ENCODE measurements around the gene TPBGL. TPM values are rescaled to one million over a fixed set of nuclear protein-coding genes. Genes with fewer than 3 reads are reported as not detected.

Gene TPBGL
- polyA plus RNA-seq, 1 experiment, result not detected

DNA sequence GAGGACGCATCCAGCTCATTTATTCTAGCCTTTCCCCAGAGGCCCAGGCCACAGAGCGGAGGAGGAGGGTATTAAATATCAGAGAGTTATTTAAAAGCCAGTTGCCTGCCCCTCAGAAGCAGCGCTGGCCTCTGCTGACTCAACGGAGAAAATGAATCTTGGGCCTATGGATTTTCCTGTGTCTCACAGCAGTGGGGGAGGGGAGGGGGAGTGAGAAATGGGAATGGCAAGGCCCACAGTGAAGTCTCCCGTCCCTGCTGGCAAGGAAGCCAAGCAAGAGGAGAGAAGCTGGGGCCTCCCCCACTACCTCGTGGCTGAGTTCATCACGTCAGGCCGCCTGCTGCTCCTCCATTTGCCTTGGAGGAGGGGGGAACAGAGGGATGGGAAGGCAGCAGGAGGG lies 4.5 kb upstream of the TPBGL start:
- ChIA-PET CTCF (interaction anchor here (1.9 to 2.1 kb wide), 2 partner anchors 12 to 31 kb away, joined by 7 read pairs; no protein-coding TSS in a partner anchor), POLR2A (no interaction called here)
- TF ChIP-seq, protein P1, sequence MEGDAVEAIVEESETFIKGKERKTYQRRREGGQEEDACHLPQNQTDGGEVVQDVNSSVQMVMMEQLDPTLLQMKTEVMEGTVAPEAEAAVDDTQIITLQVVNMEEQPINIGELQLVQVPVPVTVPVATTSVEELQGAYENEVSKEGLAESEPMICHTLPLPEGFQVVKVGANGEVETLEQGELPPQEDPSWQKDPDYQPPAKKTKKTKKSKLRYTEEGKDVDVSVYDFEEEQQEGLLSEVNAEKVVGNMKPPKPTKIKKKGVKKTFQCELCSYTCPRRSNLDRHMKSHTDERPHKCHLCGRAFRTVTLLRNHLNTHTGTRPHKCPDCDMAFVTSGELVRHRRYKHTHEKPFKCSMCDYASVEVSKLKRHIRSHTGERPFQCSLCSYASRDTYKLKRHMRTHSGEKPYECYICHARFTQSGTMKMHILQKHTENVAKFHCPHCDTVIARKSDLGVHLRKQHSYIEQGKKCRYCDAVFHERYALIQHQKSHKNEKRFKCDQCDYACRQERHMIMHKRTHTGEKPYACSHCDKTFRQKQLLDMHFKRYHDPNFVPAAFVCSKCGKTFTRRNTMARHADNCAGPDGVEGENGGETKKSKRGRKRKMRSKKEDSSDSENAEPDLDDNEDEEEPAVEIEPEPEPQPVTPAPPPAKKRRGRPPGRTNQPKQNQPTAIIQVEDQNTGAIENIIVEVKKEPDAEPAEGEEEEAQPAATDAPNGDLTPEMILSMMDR (IDR thresholded peaks at IDR 0.05; ENCODE audit: insufficient read depth, low read depth, low read length), result no peak
- Histone ChIP-seq H3K36me3 (ENCODE audit: control insufficient read depth, insufficient read depth, low read length) (no peaks in the 10 kb centered on the region), H3K27me3 (ENCODE audit: control insufficient read depth, insufficient read depth, low read length) (peaks cover 20% of the 10 kb centered on the region), H3K4me3 (ENCODE audit: low read depth, low read length) (no peak overlapping the region)
- DNase-seq (ENCODE audit: low read depth), result no peak

DNA sequence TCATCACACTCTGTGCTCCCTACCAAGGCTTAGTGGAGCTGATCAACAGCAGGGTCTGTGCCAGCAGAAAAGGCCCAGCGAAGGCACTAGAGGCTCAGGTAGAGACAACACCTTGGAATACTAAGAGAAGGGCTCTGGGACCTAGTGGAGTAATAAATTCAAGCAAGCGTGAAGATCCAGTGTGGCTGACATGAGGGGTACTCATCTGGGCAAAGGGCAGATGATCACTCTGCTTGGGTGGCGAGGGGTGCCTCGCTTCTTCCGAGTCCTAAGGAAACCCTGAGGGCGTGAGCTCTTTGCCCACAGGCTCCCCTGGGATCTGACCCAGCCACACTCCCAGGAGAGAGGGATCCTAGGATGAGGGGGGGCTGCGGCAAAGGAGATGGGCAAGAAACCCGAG lies 3.5 kb upstream of the TPBGL start:
- Histone ChIP-seq H3K27me3 (ENCODE audit: control insufficient read depth, insufficient read depth, low read length) (peaks cover 20% of the 10 kb centered on the region), H3K36me3 (ENCODE audit: control insufficient read depth, insufficient read depth, low read length) (no peaks in the 10 kb centered on the region), H3K4me3 (ENCODE audit: low read depth, low read length) (no peak overlapping the region)
- TF ChIP-seq, protein P1 (IDR thresholded peaks at IDR 0.05; ENCODE audit: insufficient read depth, low read depth, low read length), result no peak
- no peak for DNase-seq (ENCODE audit: low read depth)
- ChIA-PET CTCF (interaction anchor here (1.1 to 7.0 kb wide), 3 partner anchors 13 to 32 kb away, joined by 4 to 62 read pairs (median 7); no protein-coding TSS in a partner anchor), POLR2A (no interaction called here)

DNA sequence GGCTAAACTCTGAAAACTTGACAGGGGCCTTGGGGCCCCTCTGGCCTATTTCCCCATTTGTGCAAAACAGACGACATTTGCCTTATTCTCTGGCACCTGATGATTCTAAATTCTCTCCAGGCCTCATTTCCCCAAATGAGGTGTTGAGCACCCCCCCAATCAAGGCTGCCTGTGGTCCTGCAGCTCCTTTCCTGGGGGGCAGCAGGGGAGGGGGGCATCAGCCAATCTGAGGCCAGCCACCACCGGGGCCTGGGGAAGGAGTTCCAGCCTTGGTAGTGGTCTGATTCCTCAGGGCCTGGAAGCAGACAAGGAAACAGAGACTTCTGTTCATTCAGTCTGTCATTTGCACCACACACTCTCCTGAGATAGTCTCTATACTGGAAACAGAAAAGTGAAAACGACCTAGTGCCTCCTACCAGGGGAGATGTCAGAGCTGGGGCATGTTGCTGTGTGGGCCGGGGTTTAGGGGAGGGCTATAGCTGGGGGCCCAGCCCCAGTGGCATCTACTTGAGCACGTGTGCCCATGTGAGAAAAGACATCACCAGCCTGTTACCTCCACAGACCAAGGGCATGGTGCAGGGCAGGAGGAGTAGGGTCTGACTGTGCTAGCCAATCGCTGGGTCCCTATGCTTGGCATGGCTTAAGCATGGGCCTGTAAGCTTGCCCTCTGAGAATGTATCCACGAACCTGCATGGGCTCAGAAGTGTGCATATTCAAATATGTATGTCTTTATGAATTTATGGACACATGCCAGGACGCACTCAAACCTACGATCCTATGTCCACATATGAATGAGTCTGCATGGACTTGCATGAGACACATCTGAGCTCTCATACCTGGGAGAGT lies 1.8 kb upstream of the TPBGL start:
- POLR2A ChIA-PET, result no interaction called here
- no peak for DNase-seq (ENCODE audit: low read depth)
- CTCF ChIA-PET, result interaction anchor here (0.7 to 7.0 kb wide), 6 partner anchors 11 to 309 kb away, joined by 3 to 66 read pairs (median 6); no protein-coding TSS in a partner anchor
- Histone ChIP-seq H3K27me3 (ENCODE audit: control insufficient read depth, insufficient read depth, low read length) (peaks cover 33% of the 10 kb centered on the region), H3K36me3 (ENCODE audit: control insufficient read depth, insufficient read depth, low read length) (no peaks in the 10 kb centered on the region), H3K4me3 (ENCODE audit: low read depth, low read length) (no peak overlapping the region)
- TF ChIP-seq, protein P1 (IDR thresholded peaks at IDR 0.05; ENCODE audit: insufficient read depth, low read depth, low read length), result no peak

DNA sequence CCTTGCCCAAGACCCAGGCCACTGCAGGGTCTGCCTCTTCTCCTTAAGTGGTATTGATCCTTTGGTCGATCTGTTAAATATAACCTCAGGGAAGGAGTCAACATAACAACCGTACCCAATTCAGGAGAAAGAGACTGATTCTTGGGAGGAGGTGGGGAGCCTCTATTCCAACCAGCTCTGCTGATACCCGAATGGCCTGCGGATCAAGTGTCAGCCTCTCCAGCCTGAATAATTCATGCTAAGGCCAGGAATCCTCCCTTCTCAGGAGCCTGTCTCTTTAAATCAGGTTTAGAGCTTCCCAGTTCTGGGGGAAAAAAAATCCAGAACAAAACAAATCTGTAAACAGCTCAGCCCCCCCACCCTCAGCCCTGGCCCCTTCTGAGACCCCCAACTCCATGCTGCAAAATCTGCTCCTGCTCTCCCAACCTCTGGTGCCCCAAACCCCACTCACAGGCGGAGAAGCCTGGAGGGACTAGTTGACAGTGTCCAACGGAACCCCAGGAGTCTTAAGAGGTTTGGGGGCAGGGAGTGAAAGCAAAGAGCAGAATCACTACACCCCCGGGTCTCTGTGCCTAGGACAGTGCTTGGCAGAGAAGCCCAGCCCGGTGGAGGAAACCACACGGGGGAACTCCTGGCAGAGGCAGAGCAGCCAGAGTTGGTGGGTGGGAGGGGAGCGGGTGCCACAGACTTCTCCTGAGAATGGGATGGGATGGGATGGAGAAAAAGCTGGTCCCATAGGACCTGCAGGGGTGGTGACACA lies 863 bp upstream of the TPBGL start:
- TF ChIP-seq, protein P1 (IDR thresholded peaks at IDR 0.05; ENCODE audit: insufficient read depth, low read depth, low read length), result no peak
- Histone ChIP-seq H3K27me3 (ENCODE audit: control insufficient read depth, insufficient read depth, low read length) (peaks cover 38% of the 10 kb centered on the region), H3K4me3 (ENCODE audit: low read depth, low read length) (no peak overlapping the region), H3K36me3 (ENCODE audit: control insufficient read depth, insufficient read depth, low read length) (no peaks in the 10 kb centered on the region)
- ChIA-PET POLR2A (no interaction called here), CTCF (interaction anchor here (0.7 to 7.0 kb wide), 8 partner anchors 10 to 310 kb away, joined by 3 to 66 read pairs (median 4); no protein-coding TSS in a partner anchor)
- DNase-seq (ENCODE audit: low read depth), result no peak
